Panc1 (cell line): ENCODE results near the gene LCN1. TPM values are rescaled to one million over a fixed set of nuclear protein-coding genes. Genes with fewer than 3 reads are reported as not detected.

Source experiments
- ATAC-seq: fragments of 200-7000 bp; cut with Tn5 transposase; 2 replicates; pipeline ENCODE4 v1.9.1; 2020; ENCODE audit warnings: mild to moderate bottlenecking, moderate library complexity
- BruUV-seq: library from RNA; stranded (reverse); fragments of 400-500 nt; replicated peaks from 2 replicates; lab custom pipeline; 2021; lab: Mats Ljungman, UMichigan
- CTCF ChIA-PET: fragments of 300-600 bp; sonication (Branson Sonifier 250); formaldehyde crosslinking; loops from one replicate; lab custom pipeline; 2022; ENCODE audit warnings: antibody characterized with exemption; lab: Charles Lee
- POLR2A ChIA-PET: fragments of 300-600 bp; sonication (Branson Sonifier 250); formaldehyde crosslinking; loops from one replicate; lab custom pipeline; 2022; ENCODE audit warnings: antibody characterized with exemption; lab: Charles Lee
- DNase-seq: peaks from one replicate; pipeline ENCODE4 v3.0.0-alpha.2; 2010; ENCODE audit warnings: low read depth, low spot score
- H3K27ac ChIP-seq: 2 replicates; pipeline ENCODE4 v1.5.1; 2011; ENCODE audit warnings: mild to moderate bottlenecking, low read length, inconsistent platforms
- H3K27me3 ChIP-seq: fragments of 200-500 bp; sonication (Bioruptor generic); 2 replicates; pipeline ENCODE4 v1.6.0; 2014; ENCODE audit warnings: low read length, inconsistent platforms; ENCODE audit not compliant: control insufficient read depth, insufficient read depth
- H3K36me3 ChIP-seq: fragments of 200-500 bp; sonication (Bioruptor generic); 2 replicates; pipeline ENCODE4 v1.5.1; 2014; ENCODE audit warnings: inconsistent platforms, mild to moderate bottlenecking, low read length, moderate library complexity; ENCODE audit not compliant: control insufficient read depth, insufficient read depth
- H3K4me1 ChIP-seq: 2 replicates; pipeline ENCODE4 v1.5.1; 2011; ENCODE audit warnings: inconsistent platforms, mild to moderate bottlenecking, low read length, moderate library complexity; ENCODE audit not compliant: control insufficient read depth, insufficient read depth
- H3K4me3 ChIP-seq, 2 experiments: 2 replicates each; pipeline ENCODE4 v1.5.1; 2011 to 2012; ENCODE audit warnings: low read depth in 2 of 2, low read length in 2 of 2, mild to moderate bottlenecking in 2 of 2, inconsistent platforms in 1 of 2, moderate library complexity in 1 of 2
- H3K9me3 ChIP-seq: fragments of 200-500 bp; sonication (Bioruptor generic); 2 replicates; pipeline ENCODE4 v1.5.1; 2014; ENCODE audit warnings: low read depth, mild to moderate bottlenecking, inconsistent platforms, low read length, moderate library complexity; ENCODE audit not compliant: control insufficient read depth, insufficient read depth
- CTCF ChIP-seq: fragments of 450-650 bp; IDR thresholded peaks from 2 replicates; pipeline ENCODE4 v1.5.1; 2017; ENCODE audit warnings: mild to moderate bottlenecking
- POLR2AphosphoS5 ChIP-seq: IDR thresholded peaks from 2 replicates; pipeline ENCODE4 v1.6.1; 2012; ENCODE audit warnings: mild to moderate bottlenecking, low read depth, low read length, moderate library complexity
- REST ChIP-seq, 2 experiments: IDR thresholded peaks; 2 replicates each; pipeline ENCODE4 v1.6.1; 2011 to 2012; ENCODE audit warnings: low read depth in 2 of 2, control low read depth in 1 of 2, low read length in 1 of 2, mild to moderate bottlenecking in 1 of 2, moderate library complexity in 1 of 2; ENCODE audit not compliant: insufficient read depth in 1 of 2
- SIN3A ChIP-seq: IDR thresholded peaks from 2 replicates; pipeline ENCODE4 v1.6.1; 2012; ENCODE audit warnings: low read depth, mild to moderate bottlenecking, low read length, moderate library complexity, borderline replicate concordance; ENCODE audit not compliant: insufficient read depth
- TCF7L2 ChIP-seq: IDR thresholded peaks from 2 replicates; pipeline ENCODE4 v1.6.1; 2011; ENCODE audit warnings: mild to moderate bottlenecking, low read depth, low read length, inconsistent platforms
- in situ Hi-C: cut with HindIII; loops from 2 replicates; pipeline ENCODE4 v1.10.0; 2016; ENCODE audit warnings: low sequenced_read_pairs, low pct_unique_long_range_greater_than_20kb
- intact Hi-C: fragments of 100-400 bp; cut with micrococcal nuclease; formaldehyde crosslinking; loops from one replicate; pipeline ENCODE4 v1.10.0; 2022; ENCODE audit not compliant: unreplicated experiment
- total RNA-seq: library from RNA; stranded (reverse); gene quantifications from one replicate; pipeline ENCODE4 v1.2.1, GENCODE V29; 2021; ENCODE audit not compliant: unreplicated experiment

Gene LCN1
- total RNA-seq, 1 experiment from 2014 or later, result not detected

- no peak overlapping the region for H3K4me3 ChIP-seq
- DNase-seq (no peak), ATAC-seq (no peak)
- BruUV-seq, result no TSS peak
- no peaks in the 10 kb centered on the region for H3K4me1 ChIP-seq
- intact Hi-C loops, result no loop called here
- TF ChIP-seq TCF7L2 (no peak), SIN3A (no peak), POLR2AphosphoS5 (no peak), REST (IDR thresholded peaks at IDR 0.05; ENCODE audit: insufficient read depth in 1 of 2, low read depth in 2 of 2, low read length in 1 of 2) (no peak), CTCF (no peak)
- no peaks in the 10 kb centered on the region for H3K36me3 ChIP-seq
- H3K27me3 ChIP-seq, result no peaks in the 10 kb centered on the region
- ChIA-PET CTCF (interaction anchor here (0.7 kb wide), 1 partner anchor 419 kb away, joined by 5 read pairs; no protein-coding TSS in a partner anchor), POLR2A (no interaction called here)
- in situ Hi-C loops, result no loop called here
- no peaks in the 10 kb centered on the region for H3K9me3 ChIP-seq
- no peak overlapping the region for H3K27ac ChIP-seq
Measured at GRCh38 chr9:135551456-135551855, 30.2 kb downstream of the LCN1 start.

- ChIA-PET POLR2A (no interaction called here), CTCF (interaction anchor here (0.7 kb wide), 1 partner anchor 420 kb away, joined by 5 read pairs; no protein-coding TSS in a partner anchor)
- TF ChIP-seq SIN3A, result no peak
- no peak for TF ChIP-seq CTCF
- no peaks in the 10 kb centered on the region for H3K9me3 ChIP-seq
- H3K27me3 ChIP-seq, result no peaks in the 10 kb centered on the region
- ATAC-seq, result no peak
- no peak overlapping the region for H3K27ac ChIP-seq
- no peaks in the 10 kb centered on the region for H3K36me3 ChIP-seq
- H3K4me3 ChIP-seq, result no peak overlapping the region
- in situ Hi-C loops (no loop called here), intact Hi-C loops (no loop called here)
- BruUV-seq, result no TSS peak
- no peak for DNase-seq
- no peaks in the 10 kb centered on the region for H3K4me1 ChIP-seq
Measured at GRCh38 chr9:135552021-135552697, 30.9 kb downstream of the LCN1 start.
